ENCODE measurements around the gene ARHGAP19.

The ARHGAP19 gene

DNA sequence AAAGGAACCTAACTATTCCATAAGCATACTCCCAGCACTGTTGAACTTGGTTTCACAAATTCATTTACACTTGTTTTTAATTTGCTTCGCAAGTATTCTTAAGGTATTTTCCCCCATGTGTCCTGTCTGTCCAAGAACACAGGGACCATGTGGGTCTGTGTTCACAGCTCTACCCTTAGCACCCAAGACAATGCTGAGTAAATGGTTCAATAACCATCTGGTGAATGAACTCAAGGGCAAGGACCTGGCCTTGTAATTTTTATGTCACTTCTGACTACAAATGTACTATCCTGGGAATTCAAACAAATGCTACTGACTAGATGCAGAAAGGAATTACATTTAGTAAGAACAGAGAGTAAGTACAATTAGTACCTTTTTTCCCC lies 63.7 kb downstream of the ARHGAP19 start:
- no peak overlapping the region for H3K4me3 ChIP-seq (ENCODE audit: low read length)
- no peak for TF ChIP-seq CTCF (IDR thresholded peaks at IDR 0.05; ENCODE audit: insufficient read depth, low read depth, low read length, missing control alignments)
- DNase-seq (ENCODE audit: low read depth), result no peak

DNA sequence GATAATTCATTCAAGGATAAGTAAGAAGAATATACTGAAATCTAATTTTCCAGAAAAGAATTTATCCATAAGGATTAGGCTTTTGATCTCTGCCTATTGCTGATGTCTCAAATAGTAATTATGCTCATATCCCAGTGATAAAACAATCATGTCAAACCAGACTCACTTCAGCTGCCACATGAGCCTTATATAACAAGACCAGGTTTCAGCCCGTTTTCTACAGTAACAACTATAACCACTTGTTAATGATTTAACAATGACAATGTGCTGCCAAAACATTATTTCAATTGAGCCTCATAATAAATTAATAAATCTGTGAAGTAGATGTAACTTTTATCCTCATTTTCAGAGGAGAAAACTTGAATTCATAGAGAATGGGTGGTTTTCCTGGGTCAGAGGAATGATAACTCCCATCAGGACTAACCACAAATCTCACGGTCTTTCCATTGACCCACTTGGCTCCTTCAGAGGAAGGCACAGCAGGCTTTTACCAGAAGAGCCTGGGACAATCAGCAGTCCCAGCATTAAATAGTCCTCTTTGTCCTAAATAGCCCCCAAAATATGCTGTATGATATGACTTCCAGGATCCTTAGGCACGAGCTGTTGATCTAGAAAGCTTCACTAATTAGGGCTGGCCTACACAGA lies 64.2 kb downstream of the ARHGAP19 start:
- DNase-seq (ENCODE audit: low read depth), result no peak
- TF ChIP-seq CTCF (IDR thresholded peaks at IDR 0.05; ENCODE audit: insufficient read depth, low read depth, low read length, missing control alignments), result no peak

DNA sequence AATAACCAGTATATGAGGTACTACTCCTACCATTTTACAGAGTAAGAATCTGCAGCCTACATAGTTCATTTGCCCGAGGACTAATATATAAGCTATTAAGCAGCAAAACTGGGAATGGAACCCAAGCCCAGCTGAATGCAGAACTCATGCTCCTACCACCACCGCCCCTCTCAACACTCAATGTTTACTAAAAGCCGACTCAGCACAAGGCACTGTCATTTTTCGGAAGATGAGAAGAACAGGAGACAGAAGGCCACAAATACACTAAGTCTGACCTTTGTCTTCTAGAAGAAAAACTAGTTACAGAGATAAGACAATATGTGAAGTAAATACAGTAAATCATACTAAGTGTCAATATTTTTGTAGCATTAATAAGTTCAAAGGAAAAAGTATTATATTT lies 66.0 kb downstream of the ARHGAP19 start:
- no peak for TF ChIP-seq CTCF (IDR thresholded peaks at IDR 0.05; ENCODE audit: insufficient read depth, low read depth, low read length, missing control alignments)
- H3K4me3 ChIP-seq (ENCODE audit: low read length), result no peak overlapping the region
- no peak for DNase-seq (ENCODE audit: low read depth)

More for the DNA sequence above, 64.2 kb downstream of the ARHGAP19 start:
- H3K4me3 ChIP-seq (ENCODE audit: low read length), result no peak overlapping the region

DNA sequence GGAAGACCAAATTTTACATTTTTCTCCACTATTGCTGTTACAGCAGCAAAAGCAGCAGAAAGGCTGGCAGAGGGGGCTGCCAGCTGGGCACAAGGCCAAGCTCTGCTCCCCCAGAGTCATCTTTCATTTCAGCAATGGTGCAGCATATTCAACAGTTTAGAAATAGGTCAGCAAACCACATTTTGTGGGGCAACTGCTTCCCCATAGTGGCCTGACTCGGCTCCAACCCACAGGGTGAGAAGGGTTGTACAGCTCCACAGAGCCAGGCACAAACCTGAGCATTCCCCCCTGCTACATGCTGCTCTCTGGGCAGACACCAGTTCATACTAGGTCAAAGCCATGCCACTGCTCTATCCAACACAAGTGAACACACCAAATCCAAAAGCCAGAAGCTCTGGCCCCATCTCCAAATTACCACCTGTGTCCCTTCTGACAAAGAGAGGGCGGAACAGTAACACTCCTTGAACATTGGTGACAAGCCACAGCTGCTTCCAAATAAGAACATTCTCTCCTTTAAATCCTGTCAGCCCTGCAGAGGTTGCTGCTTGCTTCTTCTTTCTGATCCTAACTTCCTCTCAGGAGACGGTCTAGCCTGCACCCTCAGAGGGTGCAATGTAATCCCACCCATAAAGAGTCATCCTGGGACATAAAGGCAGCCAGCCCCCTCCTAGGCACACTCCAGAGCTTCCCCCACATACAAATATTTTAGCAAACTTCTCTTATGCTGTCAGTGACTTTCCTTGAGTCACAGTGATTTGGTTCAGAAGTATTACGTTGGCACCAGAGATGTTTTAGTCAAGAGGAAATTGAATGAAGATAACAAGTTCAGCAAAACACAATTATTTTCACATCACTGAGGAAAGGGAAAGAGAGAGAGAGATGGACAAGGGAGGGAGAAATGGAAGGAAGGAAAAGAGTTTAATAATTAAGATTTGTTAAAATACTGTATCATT lies 67.7 kb downstream of the ARHGAP19 start:
- no peak overlapping the region for H3K4me3 ChIP-seq (ENCODE audit: low read length)
- no peak for DNase-seq (ENCODE audit: low read depth)
- TF ChIP-seq CTCF (IDR thresholded peaks at IDR 0.05; ENCODE audit: insufficient read depth, low read depth, low read length, missing control alignments), result no peak

- TF ChIP-seq CTCF (IDR thresholded peaks at IDR 0.05; ENCODE audit: insufficient read depth, low read depth, low read length, missing control alignments), result no peak
- no peak for DNase-seq (ENCODE audit: low read depth)
- H3K4me3 ChIP-seq (ENCODE audit: low read length), result no peak overlapping the region
Measured at GRCh38 chr10:97222326-97222961, 70.0 kb downstream of the ARHGAP19 start.

- H3K4me3 ChIP-seq (ENCODE audit: low read length), result no peak overlapping the region
- no peak for DNase-seq (ENCODE audit: low read depth)
- no peak for TF ChIP-seq CTCF (IDR thresholded peaks at IDR 0.05; ENCODE audit: insufficient read depth, low read depth, low read length, missing control alignments)
Measured at GRCh38 chr10:97220355-97220754, 72.1 kb downstream of the ARHGAP19 start.
